Measurements from ENCODE around the gene PDLIM7.

PDLIM7 gene

DNA sequence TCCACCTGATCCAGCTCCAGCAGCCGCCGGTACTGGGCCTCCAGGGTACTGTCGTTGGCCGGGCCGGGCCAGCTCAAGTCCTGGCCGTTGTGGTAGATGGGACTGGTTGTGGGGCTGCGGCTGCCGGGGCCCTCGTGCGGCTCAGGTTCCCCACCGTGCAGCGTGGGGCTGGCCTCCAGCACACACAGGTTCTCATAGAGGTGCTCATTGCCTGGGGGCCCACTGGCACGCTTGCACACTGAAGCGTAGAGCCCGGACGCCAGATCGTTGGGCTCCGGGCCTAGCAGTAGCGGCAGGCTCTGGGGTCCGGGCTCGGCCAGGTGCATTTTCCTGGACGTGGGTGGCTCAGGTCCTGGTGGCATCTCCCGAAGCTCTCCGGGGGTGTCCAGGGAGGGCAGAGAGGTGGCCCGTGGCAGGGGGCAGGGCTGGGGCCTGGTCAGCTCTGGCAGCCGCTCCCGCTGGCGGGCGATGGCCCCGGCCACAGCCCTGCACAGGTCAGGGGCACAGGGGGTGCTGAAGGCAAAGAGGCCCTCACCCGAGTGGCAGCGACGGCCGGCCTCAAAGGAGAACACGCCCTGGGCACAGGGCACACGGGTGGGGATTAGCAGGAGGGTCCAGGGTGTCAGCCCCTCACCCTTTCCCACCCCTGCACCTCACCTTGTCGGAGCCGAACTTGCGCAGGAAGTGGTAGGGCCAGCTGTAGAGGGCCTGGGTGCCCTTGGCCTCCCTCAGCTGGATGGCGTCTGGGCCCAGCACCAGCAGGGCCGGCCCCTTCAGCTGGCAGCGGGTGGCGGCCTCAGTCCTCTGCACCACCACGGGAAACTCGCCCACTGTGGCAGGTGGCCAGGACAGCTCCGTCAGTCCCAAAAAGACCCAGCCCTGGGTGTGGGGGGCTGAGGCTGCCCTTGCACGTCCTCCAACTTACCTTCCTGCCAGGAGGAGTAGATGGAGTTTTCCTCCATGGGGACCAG, 7.0 kb upstream of the PDLIM7 start:
- DNase-seq, result no peak

- DNase-seq, result no peak
Measured at GRCh38 chr5:177503351-177504085, 6.1 kb upstream of the PDLIM7 start.

DNA sequence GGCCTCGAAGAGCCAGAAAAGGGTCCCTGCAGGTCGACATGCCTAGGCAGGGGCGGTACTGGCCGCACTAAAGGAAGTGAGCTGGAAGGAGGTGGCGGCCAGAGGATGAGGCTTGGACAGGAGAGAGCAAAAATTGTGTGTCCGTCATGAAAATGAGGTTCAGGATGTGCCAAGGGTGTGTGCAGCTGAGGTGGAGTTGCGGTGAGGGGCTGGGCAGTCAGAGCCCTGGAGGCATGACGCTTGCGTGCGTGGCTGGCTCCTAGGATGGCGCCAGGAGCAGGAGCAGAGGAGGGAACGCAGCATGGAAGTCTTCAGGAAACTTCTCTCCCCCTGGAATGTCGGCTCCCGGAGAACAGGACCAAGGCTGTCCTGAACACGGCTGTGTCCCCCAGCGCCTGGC, 5.5 kb upstream of the PDLIM7 start:
- DNase-seq, result no peak

GRCh38 chr5:177501874-177502678, 4.7 kb upstream of the PDLIM7 start:
- no peak for DNase-seq

DNA sequence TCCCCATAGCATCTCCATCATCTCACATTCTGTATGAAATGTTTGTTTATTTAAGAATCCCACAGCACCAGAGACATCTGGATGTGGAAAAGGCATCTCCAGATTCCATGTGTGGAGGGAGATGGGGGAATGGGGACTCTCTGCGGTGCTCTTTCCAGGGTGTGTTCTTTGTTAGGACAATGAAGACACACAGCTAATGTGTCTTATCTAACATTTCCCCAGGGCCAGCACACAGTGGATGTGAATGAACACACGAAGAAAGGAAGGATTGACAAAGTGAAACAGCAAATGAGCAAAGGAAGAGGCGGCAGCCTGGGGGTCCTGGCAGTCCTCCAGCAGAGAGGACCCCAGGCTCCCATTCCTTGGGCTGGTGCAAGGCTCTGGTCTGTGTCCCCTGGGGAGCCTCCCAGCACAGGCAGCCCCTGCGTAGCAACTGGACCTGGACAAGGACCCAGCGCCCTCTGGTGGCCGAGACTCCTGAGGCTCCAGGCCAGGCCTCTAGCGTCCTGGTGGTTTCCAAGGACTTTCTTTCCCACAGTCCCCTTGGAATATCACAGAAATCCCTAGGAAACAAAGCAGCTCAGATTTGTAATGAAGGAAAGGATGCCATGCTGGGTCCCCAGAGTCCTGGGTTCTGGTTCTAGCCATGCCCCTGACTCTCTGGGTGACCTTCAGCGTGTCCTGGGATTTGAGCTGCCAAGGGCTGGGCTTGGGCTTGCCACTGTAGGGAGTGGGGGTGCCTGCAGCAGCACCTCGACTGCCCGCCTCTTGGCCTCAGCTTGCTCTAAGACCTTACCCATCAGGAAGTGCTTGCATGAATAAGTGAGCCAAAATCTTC, 3.5 kb upstream of the PDLIM7 start:
- DNase-seq, result peak; percentile 81

DNA sequence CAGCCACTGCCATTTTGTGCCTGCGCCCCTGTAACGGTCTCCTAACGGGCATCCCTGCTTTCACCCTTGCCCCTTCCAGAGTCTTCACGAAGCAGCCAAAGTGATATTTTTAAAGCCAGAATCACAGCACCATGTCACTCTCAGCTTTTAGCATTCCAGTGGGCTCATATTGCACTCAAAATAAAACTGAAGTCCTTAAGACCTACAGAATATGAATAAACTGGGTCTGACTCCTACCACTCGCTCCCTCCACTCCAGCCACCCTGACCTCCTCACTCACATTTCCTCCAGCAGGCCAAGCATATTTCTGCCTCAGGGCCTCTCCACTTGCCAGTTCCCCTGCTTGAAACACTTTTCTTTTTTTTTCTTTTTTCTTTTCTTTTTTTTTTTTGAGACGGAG, 2.4 kb upstream of the PDLIM7 start:
- DNase-seq, result no peak

- DNase-seq, result no peak
Measured at GRCh38 chr5:177498013-177498787, 796 bp upstream of the PDLIM7 start.

GRCh38 chr5:177496727-177497291, 595 bp downstream of the PDLIM7 start:
- no peak for DNase-seq

- DNase-seq, result no peak
Measured at GRCh38 chr5:177496070-177496726, 1.2 kb downstream of the PDLIM7 start.

DNA sequence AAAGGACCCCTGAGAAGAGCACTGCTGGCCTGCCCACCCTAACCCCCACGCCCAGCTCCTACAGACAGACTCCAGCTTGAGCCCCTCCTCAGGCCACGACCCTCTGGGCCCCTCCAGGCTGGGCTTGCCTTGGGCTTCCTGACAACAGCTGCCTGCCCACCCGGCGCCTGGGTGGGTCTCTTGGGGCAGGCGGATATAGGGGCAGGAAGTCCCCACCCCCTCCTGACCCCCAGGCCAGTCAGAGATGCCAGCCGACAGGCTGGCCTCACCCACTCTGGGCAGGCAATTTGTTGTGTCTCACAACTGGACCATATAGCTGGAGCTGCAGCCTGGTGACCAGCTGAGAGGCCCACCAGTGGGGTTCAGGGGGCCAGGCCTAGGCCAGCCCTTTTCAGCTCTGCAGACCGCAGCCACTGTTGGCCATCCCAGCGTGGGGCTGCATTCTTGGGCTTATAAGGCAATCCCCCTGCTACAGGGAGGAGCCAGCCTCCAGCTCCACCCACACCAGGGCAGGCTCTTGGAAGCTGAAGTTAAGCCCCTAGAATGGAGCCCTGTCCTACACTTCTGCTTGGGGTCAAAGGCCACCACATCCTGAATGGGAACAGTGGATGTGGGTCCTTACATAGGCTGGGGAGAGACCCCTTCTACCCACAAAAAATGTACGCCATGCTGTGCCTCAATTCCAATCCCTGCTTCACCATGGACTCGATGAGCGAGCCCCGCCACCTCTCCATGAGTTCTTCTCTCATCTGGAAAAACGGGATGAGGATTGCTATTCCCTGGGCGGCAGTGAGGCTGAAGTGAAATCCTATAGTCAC, 2.0 kb downstream of the PDLIM7 start:
- no peak for DNase-seq

DNA sequence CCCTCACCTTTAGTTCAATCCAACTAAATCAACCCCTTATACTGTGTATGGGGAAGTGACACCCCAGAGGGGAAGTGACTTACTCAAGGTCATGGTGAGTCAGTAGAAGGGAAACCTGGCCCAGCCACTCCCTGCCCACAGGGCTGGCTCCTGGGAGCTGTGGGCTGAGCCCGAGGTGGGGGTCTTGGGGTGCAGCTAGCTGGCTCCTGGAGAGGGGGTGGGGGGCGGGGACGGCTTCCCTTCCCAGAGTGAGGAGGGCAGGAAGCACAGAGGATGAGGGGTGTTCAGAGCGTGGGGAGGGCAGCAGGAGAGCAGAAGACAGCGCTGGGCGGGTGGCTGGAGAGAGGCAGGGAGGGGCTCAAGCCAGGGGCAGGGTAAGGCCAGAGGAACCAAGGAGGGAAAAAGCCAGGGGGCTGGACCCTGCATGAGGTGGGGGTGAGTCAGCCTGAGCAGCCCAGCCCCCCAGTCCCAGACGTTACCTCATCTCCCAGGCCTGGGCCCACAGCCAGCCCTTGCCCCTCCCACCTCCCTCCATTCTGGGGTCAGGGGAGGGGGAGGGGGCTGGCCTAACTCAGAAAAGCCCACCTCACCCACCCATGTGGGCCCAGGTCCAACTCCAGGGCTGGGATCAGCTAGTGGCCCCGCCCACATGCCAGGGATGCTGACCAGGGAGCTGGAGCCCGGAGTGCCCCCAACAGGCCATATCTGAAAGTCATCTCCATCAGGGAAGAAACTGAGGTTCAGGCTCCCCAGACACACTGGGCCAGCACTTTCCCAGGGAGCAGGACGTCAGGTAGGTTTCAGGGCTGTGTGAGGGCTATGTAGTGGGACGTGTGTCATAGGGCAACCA, 2.8 kb downstream of the PDLIM7 start:
- DNase-seq, result no peak

DNA sequence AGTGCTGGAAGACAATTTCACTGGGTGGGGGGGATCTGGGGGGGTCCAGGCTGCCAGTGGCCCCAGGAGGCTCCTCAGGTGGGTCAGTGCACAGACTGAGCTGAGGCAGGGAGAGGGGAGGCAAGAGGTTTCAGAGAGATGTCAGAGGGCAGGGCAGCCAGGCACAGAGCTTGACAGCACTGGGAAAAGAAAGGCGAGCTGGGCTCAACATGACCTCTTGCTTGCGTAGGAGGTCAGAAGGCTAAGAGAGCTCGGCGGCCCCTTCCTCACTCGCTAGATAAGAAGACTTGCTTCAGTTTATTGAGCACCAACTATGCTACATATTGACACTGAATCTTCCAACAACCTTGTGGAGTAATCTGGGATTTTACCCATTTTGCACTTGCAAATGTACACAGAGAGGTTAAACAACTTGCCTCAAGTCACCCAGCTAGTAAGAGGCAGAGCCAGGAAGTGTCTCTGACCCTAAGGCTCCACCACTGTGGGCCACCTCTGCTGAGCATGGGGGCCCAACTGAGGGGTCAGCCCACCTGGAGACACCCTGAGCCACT, 3.5 kb downstream of the PDLIM7 start:
- no peak for DNase-seq

- DNase-seq, result no peak
Measured at GRCh38 chr5:177492841-177493240, 4.6 kb downstream of the PDLIM7 start.

GRCh38 chr5:177491983-177492746, 5.2 kb downstream of the PDLIM7 start:
- DNase-seq, result no peak

DNA sequence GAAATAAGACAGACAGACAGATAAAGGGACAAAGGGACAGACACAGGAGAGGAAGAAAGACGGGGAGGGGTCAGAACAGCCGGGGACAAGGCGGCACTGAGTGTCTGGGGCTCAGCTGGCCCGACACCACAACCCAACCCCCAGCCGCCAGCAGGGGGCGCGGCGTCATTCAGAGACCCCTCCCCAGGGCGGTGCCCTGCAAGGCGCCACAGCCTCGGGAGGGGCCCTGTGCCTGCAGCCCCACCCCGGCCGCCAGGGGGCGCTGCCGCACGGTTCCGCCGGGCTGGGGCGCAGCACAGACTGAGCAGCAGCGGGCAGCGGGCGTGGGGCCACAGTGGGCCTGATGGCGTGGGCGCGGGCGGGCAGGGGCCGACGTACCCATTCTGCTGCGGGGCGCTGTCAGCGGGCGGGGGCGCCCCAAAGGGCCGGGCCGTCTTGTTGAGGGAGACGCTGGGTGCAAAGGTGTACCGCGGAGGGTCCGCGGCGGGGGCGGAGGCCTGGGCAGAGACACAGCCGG, 5.9 kb downstream of the PDLIM7 start:
- DNase-seq, result no peak

DNA sequence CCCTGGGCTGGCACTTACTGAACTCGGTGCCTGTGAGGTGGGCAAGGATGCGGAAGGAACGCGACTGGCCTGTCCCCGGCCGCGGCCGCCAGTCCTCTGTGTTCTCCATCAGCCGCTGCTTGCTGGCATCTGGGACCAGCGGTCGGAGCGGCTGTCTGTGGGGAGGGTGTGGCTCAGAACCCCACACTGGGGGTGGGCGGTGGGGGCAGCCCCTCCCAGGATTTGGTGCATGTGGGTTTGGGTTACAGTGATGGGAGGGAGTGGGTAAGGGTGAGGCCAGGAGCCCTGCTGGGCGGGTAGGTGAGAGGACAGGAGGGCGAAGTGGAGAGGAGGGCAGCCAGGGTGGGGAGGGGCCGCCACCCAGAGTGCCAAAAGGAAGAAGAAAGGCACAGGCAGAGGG, 6.4 kb downstream of the PDLIM7 start:
- DNase-seq, result no peak

GRCh38 chr5:177490311-177490991, 7.0 kb downstream of the PDLIM7 start:
- DNase-seq, result no peak

Data from activated T-cell treated with anti-CD3 and anti-CD28 coated beads for 4 hours (primary cell).